Neural progenitor cell (in vitro differentiated cells): ENCODE data around the gene ARHGAP19.

Experiments used
- EZH2 ChIP-seq: fragments of 200-600 bp; sonication (generic); IDR thresholded peaks from 2 replicates; pipeline ENCODE4 v1.6.1; 2017; ENCODE audit warnings: antibody characterized with exemption, mild to moderate bottlenecking, moderate library complexity
- EZH2phosphoT487 ChIP-seq: fragments of 200-600 bp; sonication (generic); IDR thresholded peaks from 2 replicates; pipeline ENCODE4 v1.6.1; 2017; ENCODE audit warnings: antibody characterized with exemption
- TF ChIP-seq, protein P1 (sequence below): fragments of 200-600 bp; sonication (generic); IDR thresholded peaks from 2 replicates; pipeline ENCODE4 v1.5.1; 2017; ENCODE audit warnings: antibody characterized with exemption, mild to moderate bottlenecking

- TF ChIP-seq, protein P1, sequence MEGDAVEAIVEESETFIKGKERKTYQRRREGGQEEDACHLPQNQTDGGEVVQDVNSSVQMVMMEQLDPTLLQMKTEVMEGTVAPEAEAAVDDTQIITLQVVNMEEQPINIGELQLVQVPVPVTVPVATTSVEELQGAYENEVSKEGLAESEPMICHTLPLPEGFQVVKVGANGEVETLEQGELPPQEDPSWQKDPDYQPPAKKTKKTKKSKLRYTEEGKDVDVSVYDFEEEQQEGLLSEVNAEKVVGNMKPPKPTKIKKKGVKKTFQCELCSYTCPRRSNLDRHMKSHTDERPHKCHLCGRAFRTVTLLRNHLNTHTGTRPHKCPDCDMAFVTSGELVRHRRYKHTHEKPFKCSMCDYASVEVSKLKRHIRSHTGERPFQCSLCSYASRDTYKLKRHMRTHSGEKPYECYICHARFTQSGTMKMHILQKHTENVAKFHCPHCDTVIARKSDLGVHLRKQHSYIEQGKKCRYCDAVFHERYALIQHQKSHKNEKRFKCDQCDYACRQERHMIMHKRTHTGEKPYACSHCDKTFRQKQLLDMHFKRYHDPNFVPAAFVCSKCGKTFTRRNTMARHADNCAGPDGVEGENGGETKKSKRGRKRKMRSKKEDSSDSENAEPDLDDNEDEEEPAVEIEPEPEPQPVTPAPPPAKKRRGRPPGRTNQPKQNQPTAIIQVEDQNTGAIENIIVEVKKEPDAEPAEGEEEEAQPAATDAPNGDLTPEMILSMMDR: no peak
- TF ChIP-seq EZH2: no peak
- TF ChIP-seq EZH2phosphoT487: no peak
These were observed 36.4 kb upstream of the ARHGAP19 start for GRCh38 chr10:97328646-97329453.
